ENCODE results near the gene LMAN1. TPM values are rescaled to one million over a fixed set of nuclear protein-coding genes. Genes with fewer than 3 reads are reported as not detected.

The LMAN1 gene
- total RNA-seq, 4 donors from 2014 or later = 61.5 to 83.7 (median 69.8) TPM

DNA sequence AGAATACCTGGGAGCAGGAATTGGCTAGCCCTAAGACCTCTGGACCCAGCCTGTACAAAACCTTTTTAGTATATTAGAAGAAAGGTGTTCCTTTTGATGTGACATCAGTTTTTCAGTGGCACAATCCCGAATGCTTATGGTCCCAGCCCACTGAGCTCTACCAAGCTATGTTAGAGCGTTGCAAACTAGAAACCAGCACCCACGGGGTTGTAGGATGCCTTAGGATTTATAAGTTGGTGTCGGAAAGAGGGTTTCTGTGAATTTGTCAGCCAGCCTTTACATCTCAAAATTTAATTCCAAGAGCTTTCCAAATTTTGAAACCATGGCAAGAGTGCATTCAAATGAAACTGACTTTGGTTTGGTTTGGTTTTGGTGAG is 499 bp upstream of the LMAN1 start:
- no peak for TF ChIP-seq EP300 (IDR thresholded peaks at IDR 0.05)
- TF ChIP-seq, protein P1, sequence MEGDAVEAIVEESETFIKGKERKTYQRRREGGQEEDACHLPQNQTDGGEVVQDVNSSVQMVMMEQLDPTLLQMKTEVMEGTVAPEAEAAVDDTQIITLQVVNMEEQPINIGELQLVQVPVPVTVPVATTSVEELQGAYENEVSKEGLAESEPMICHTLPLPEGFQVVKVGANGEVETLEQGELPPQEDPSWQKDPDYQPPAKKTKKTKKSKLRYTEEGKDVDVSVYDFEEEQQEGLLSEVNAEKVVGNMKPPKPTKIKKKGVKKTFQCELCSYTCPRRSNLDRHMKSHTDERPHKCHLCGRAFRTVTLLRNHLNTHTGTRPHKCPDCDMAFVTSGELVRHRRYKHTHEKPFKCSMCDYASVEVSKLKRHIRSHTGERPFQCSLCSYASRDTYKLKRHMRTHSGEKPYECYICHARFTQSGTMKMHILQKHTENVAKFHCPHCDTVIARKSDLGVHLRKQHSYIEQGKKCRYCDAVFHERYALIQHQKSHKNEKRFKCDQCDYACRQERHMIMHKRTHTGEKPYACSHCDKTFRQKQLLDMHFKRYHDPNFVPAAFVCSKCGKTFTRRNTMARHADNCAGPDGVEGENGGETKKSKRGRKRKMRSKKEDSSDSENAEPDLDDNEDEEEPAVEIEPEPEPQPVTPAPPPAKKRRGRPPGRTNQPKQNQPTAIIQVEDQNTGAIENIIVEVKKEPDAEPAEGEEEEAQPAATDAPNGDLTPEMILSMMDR (IDR thresholded peaks at IDR 0.05) = no peak
- TF ChIP-seq POLR2A (IDR thresholded peaks at IDR 0.05) = no peak
- H3K27me3 ChIP-seq = no peaks in the 10 kb centered on the region
- DNase-seq (ENCODE audit: low spot score in 2 of 2) = no peak
- H3K4me1 ChIP-seq = peaks cover 0 to 36% (median 12%) of the 10 kb centered on the region in 4 donors
- H3K4me3 ChIP-seq = peak overlapping the region; percentile 79 to 90 (median 86)
- WGBS, 2 donors = 6 to 9% methylated on average over 4 of the region's 4 CpGs
- H3K27ac ChIP-seq = peak overlapping the region; percentile 84 to 93 (median 90)
- H3K9me3 ChIP-seq = no peaks in the 10 kb centered on the region
- peaks cover 0 to 9% (median 0%) of the 10 kb centered on the region in 3 donors for H3K36me3 ChIP-seq

DNA sequence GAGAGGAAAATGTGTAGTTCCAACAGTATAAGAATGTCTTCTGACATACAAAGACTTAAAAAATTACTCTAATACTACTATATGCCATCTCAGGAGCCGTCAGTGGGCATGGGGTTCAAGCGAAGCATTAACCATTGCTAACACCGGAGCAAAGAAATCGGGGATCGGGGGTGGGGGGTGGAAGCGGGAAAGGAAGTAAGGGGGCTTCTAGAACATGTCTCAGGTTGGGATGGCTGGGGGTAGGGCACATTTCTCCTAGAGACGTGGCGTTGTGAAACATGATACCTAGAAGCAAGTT is 702 bp downstream of the LMAN1 start:
- 1% methylated on average over 8 of the region's 8 CpGs for WGBS, 2 donors
- Histone ChIP-seq H3K4me1 (peaks cover 0 to 36% (median 12%) of the 10 kb centered on the region in 4 donors), H3K4me3 (peak overlapping the region; percentile 79 to 90 (median 86)), H3K9me3 (no peaks in the 10 kb centered on the region), H3K27me3 (no peaks in the 10 kb centered on the region), H3K36me3 (peaks cover 0 to 21% (median 0%) of the 10 kb centered on the region in 3 donors), H3K27ac (peak overlapping the region; percentile 84 to 93 (median 90))
- no peak for DNase-seq (ENCODE audit: low spot score in 2 of 2)
- TF ChIP-seq, protein P1 (IDR thresholded peaks at IDR 0.05) = no peak
- TF ChIP-seq EP300 (IDR thresholded peaks at IDR 0.05) (no peak), POLR2A (IDR thresholded peaks at IDR 0.05) (no peak)

- no peak for DNase-seq (ENCODE audit: low spot score in 2 of 2)
- Histone ChIP-seq H3K36me3 (peaks cover 0 to 25% (median 0%) of the 10 kb centered on the region in 3 donors), H3K4me3 (peak overlapping the region in 3 of 4 donors; percentile 83 to 90 (median 88)), H3K27me3 (no peaks in the 10 kb centered on the region), H3K4me1 (peaks cover 0 to 36% (median 12%) of the 10 kb centered on the region in 4 donors), H3K27ac (peak overlapping the region in 3 of 4 donors; percentile 89 to 93 (median 90)), H3K9me3 (no peaks in the 10 kb centered on the region)
- 2 to 13% methylated on average over 4 of the region's 4 CpGs for WGBS, 2 donors
- TF ChIP-seq, protein P1 (IDR thresholded peaks at IDR 0.05) = no peak
- TF ChIP-seq EP300 (IDR thresholded peaks at IDR 0.05) = no peak
- no peak for TF ChIP-seq POLR2A (IDR thresholded peaks at IDR 0.05)
Measured at GRCh38 chr18:59357928-59358327, 1.1 kb downstream of the LMAN1 start.

DNA sequence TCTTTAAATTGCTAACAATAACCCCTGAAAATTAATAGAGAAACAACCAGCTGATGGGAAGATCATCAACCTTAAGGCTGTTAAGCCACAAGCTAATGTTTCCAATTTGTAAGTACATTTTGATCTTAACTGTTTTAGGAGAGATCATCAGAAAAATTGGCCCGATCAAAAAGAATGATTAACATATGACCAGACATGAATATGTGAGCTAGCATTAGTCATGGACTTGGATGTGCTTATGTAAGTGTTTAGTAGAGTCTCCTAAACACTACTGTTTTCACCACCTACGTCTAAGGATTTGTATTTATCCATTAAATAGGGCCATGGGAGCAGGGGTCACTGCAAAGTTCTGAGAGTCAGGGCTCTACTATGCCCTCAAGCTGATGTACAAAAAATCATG is 4.3 kb downstream of the LMAN1 start:
- H3K4me3 ChIP-seq = no peak overlapping the region
- no peaks in the 10 kb centered on the region for H3K27me3 ChIP-seq
- no peak for TF ChIP-seq EP300 (IDR thresholded peaks at IDR 0.05)
- TF ChIP-seq POLR2A (IDR thresholded peaks at IDR 0.05) = no peak
- TF ChIP-seq, protein P1 (IDR thresholded peaks at IDR 0.05) = no peak
- H3K27ac ChIP-seq = no peak overlapping the region
- WGBS, 2 donors = 81 to 83% methylated on average over 2 of the region's 2 CpGs
- no peaks in the 10 kb centered on the region for H3K9me3 ChIP-seq
- H3K36me3 ChIP-seq = peaks cover 0 to 57% (median 12%) of the 10 kb centered on the region in 3 donors
- no peak for DNase-seq (ENCODE audit: low spot score in 2 of 2)
- peaks cover 0 to 26% (median 10%) of the 10 kb centered on the region in 4 donors for H3K4me1 ChIP-seq

DNA sequence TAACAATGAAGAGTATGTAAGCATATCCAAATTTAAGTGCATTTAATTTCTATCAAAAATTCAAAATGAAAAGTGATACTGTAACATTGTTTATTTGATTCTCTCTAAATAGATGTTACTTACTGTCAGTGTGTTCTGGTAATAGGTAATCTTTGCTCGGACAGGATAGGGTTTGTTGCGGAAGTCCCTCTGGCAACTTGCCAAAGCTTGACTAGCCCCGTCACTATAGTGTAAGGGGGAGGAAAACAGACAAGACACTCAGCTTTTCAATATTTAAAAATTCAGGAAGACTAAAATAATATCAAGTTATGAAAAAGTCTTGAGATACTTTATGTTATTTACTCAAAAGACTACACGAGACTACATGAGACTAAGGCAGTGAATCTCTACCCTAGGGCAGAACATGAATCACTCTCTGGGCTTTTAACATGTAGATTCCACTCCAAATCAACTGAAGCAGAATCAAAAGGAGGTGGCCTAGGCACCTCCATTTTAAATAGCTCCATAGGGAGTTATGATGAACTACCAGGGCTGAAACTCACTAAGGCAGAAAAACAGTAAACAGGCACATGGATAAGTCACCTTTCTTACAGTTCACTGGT is 5.9 kb downstream of the LMAN1 start:
- peaks cover 0 to 73% (median 14%) of the 10 kb centered on the region in 3 donors for H3K36me3 ChIP-seq
- no peaks in the 10 kb centered on the region for H3K27me3 ChIP-seq
- TF ChIP-seq POLR2A (IDR thresholded peaks at IDR 0.05) (no peak), EP300 (IDR thresholded peaks at IDR 0.05) (no peak)
- TF ChIP-seq, protein P1 (IDR thresholded peaks at IDR 0.05) = no peak
- WGBS, 2 donors = 61 to 74% methylated on average over 4 of the region's 4 CpGs
- H3K27ac ChIP-seq = no peak overlapping the region
- H3K4me3 ChIP-seq = no peak overlapping the region
- H3K4me1 ChIP-seq = peaks cover 0 to 22% (median 10%) of the 10 kb centered on the region in 4 donors
- no peaks in the 10 kb centered on the region for H3K9me3 ChIP-seq
- no peak for DNase-seq (ENCODE audit: low spot score in 2 of 2)

All from tibial nerve (tissue), 4 donors.